NOMO-1 treated with dmso at 0.1 percent for 144 hours (cell line): ENCODE results near the gene STYX.
"Not testable (repeated sequence)": the region's sequence is repeated elsewhere in the genome, so short reads cannot be mapped to it uniquely, and the experiment has no call there.

Experiments used
- DNase-seq: peaks from one replicate; lab custom pipeline; 2025; ENCODE audit not compliant: unreplicated experiment; lab: John Stamatoyannopoulos, UW

Gene STYX

DNA sequence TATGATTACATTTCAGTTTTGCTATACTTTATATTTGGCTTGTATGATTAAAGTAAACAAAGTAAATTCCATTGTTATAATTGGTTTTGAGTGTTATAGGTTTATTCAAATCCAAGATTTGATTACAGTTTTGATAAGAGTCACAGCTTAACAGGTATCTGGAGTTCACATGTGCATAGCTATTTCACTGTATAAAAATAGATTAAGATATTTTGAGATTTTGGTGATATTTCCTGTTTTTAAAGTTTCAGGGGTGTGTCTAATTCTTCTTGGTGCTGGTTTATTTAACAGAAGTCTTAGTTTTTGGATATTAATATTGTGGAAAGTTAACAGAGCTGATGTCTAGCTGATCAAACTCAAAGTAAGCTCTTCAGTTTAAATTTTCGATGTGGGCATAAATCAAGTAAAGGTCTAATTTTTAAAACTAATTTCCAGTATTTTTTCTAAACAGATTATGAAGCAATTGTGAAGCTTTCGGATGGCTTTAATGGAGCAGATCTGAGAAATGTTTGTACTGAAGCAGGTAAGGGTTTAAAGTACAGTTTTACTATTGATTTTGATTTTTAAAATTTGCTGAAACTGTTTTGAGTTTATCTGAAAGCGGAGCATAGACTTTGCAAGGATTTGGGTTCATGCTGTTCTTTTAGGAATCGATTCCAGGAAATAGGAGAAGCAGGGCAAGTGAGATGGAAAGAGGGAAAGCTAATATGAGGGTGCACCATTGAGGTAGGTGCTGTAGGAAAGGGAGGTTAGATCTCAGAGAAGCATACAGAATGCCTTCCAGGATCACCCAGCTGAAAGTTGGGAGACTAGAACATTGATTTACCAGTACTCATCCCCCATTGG, 6.2 kb upstream of the STYX start:
- DNase-seq, result no peak

DNA sequence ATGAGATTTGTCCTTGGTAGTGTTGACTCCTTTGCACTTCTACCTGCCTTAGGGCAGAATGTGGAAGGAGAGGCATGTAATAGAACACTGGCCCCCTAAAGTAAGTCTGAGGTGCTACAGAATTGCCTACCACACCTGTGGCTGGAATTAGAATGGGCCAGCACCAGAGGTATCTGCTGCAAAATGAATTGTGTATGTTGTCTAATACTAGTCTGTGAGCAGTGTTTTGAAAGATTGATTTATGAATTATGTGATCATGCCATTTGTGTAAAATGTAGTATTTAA, 5.7 kb upstream of the STYX start:
- no peak for DNase-seq

DNA sequence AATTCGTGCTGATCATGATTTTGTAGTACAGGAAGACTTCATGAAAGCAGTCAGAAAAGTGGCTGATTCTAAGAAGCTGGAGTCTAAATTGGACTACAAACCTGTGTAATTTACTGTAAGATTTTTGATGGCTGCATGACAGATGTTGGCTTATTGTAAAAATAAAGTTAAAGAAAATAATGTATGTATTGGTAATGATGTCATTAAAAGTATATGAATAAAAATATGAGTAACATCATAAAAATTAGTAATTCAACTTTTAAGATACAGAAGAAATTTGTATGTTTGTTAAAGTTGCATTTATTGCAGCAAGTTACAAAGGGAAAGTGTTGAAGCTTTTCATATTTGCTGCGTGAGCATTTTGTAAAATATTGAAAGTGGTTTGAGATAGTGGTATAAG, 2.5 kb upstream of the STYX start:
- DNase-seq, result not testable (repeated sequence)

DNA sequence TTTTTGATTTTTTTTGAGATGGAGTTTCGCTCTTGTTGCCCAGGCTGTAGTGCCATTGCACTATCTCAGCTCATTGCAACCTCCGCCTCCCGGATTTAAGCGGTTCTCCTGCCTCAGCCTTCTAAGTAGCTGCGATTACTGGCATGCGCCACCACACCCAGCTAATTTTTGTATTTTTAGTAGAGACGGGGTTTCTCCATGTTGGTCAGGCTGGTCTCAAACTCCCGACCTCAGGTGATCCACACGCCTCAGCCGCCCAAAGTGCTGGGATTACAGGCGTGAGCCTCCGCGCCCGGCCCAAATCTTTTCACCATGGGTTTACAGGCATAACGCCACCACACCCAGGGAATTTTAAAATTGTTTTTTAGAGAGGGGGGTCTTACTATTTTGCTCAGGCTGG, 931 bp upstream of the STYX start:
- not testable (repeated sequence) for DNase-seq

DNA sequence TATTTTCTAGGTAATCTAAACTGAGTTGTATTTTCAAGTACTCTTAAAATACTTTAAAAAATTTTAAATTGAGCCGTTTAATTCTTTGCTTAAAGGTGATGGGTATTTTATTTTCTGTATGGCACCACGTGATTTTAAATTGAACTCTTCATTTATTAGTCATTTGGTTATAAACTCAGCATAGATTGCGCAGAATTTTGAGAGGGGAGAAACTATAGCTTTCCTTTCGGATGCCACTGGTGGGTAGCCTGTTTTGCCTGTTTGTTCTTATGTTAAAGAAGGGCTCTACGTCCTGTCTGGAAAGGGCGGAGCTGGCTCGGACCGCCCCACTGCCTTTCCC, 411 bp upstream of the STYX start:
- no peak for DNase-seq

DNA sequence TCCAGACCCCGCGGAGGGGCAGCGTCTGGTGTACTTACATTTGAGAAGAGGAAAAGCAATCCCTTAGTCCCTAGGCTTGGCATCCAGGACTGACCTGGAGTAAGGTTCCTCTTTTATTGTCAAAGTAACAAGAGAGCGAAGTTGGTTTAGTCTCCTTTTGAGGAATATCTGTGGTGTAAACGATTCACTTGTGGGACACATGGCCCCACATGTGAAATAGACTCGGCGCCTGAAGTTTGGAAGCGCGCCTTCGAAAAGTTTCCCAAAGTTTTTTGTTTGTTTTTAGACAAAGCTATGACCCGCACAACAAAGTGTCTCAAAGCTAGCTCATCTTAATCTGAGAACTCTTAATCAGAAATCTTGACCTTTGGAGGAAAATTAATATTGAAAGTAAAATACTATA, 744 bp downstream of the STYX start:
- no peak for DNase-seq

DNA sequence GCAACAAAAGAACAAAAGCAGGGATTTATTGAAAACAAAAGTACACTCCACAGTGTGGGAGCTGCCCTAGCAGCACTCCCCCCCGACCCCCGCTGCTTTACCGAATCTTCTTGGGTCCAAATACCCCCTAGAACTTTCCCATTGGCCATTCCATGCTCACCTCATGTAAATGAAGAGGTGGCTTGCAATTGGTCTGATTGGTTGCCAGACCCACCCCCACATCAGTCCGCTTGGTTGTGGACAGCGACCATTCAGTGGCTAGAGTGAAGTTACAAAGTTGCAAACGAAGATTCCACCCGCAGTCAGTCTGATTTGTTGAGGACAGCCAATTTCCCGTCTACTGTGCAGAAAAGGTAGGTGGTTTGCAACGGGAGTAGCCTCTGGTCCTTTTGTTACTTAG, 3.9 kb downstream of the STYX start:
- DNase-seq, result no peak

DNA sequence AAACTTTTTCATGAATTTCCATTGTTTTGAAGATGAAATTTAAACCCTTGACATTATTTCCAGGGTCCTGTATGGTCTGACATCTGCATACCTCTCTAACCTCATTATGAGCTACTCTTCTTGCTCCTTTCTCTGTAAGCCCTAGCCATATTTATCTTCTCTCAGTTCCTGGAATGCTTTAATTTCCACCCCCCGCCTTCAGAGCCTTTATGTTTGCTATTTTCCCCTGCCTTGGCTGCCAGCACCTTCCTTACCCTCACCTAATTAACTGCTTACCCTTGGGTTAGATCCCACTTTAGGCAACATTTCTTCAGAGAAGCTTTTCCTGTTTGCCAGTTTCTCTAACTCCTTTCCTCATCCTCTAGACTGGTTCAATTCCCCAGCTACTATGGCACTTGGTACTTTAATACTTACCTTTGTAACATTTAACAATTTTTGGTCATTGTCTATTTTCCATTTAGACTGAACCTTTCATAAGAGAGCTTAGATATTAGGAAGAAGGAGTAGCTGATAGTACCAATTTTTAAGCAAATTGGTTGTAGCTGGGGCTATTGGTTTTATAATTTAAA, 6.0 kb downstream of the STYX start:
- DNase-seq, result no peak

DNA sequence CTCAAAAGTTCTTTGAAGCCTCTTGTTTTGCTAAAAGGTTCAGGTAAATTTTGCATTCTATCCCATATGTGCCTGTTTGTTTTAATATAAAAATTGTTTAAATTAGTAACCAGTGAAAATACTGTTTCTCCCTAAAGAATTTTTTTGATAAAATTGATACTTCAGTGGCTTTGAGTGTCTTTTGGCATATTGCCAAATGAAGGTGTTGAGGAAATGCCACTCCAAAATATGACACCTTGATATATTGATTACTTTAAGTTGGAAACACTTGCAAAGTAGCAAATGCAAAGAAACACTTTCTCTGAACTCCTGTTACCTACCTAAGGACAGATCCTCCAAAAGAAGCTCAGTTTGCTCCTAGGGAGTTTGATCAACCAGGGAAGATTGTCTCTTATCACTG, 8.4 kb downstream of the STYX start:
- DNase-seq, result no peak

DNA sequence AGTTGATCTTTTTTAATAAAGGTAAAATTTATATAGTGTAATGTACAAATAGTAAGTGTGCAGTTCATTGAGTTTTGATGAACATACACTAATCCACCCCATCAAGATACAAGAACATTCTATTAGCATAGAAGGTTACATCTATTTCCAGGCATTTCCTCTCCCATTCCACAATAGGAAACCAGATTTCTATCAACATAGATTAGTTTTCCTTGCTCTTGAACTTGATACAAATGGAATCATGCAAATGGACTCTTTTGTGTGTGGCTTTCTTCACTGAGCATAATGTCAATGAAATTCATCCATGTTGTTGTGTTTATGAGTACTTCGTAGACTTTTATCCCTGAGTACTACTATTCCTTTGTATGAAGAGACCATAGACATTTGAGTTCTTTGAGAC, 10.8 kb downstream of the STYX start:
- no peak for DNase-seq

DNA sequence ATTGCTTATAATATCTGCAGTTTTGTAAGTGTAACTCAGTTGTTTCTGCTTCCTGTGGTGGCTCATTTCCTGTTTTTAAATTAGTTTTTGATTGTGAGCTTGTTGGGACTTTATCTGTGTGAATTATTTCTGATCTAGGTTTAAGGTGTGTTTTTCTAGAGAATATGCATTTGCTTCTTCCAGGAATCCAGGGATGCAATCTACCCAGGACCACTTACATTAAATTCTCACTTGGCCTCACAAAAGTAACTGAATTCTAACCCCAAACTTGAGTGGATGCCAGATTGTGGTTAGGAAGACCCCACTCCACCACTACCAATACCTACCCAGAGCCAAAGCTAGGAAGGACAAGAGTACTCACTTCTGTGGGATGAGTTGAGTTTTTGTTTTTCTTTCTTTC, 11.9 kb downstream of the STYX start:
- DNase-seq, result no peak

DNA sequence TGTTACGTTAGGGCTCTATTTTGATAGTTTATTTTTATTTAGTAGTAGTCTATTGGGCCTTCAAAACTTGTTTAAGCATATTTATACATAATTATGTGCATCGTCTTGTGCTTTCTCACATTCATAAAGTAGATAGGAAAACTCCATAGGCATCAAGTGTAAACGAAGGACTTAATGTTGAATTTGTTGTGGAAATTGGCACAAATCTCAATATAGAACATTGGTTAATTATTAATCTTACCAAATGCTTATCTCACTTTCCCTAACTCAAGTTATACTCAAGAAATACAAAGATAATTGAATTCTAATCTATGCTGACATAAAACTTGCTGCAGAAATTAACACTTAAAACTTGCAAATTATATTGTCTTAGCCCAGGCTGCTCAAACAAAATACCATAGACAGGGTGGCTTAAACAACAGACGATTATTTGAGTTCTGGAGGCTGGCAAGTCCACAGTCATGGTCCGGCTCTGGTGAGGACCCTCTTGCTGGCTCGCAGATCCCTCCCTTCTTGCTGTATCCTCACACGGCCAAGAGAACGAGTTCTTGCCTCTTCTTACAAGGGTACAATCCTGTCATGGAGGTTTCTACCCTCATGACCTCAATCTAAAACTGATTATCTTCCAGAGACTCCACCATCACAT, 18.8 kb downstream of the STYX start:
- DNase-seq, result no peak

DNA sequence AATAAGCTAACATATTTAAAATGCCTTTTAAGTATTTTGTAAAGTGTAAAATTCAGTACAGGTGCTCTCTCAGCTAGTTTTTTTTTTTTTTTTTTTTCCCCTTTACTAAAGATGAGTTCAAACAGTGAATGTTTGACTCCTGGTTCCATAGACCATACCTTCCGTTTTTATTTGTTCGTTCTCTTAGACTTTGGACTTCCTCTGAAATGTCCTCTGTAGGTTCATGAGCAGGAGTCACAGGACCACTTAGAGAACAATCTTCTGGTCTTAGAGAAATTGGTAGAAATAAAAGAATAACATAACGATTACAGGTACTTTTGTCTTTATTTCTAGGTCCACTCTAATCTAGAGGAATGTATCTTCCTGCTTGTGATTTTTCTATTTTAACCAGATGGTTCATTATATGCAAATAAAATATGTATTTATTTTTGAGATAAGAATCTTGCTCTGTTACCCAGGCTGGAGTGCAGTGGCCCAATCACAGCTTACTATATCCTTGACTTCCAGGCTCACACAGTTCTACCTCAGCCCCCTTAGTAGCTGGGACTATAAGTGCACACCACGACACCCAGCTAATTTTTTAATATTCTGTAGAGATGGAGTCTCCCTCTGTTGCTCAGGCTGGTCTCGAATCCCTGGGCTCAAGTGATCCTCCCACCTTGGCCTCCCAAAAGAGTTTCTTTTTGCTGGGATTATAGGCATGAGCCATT, 25.8 kb downstream of the STYX start:
- no peak for DNase-seq

DNA sequence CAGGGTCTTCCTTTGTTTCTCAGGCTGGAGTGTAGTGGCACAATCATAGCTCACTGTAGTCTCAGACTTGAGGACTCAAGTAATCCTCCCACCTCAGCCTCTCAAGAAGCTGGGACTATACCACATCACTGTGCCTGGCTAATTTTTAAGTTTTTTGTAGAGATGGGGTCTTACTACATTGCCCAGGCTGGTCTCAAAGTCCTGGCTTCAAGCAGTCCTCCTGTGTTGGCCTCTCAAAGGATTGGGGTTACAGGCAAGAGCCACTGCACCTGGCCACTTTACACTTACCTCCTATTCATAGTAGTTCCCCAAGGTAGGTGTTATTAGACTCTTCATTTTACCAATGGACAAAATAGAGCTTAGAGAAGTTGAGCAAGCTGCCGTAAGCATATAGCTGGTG, 29.2 kb downstream of the STYX start:
- no peak for DNase-seq

DNA sequence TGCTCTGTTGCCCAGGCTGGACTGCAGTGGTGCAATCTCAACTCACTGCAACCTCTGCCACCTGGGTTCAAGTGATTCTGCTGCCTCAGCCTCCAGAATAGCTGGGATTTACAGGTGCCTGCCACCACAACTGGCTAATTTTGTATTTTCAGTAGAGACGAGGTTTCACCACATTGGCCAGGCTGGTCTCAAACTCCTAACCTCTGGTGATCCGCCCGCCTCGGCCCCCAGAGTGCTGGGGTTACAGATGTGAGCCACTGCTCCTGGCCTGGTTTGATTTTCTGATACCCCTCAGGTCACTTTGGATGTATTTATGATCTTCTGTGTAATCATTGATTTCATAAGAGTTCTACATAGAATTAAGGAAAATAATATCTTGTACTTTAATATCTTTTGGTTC, 33.0 kb downstream of the STYX start:
- DNase-seq, result not testable (repeated sequence)

DNA sequence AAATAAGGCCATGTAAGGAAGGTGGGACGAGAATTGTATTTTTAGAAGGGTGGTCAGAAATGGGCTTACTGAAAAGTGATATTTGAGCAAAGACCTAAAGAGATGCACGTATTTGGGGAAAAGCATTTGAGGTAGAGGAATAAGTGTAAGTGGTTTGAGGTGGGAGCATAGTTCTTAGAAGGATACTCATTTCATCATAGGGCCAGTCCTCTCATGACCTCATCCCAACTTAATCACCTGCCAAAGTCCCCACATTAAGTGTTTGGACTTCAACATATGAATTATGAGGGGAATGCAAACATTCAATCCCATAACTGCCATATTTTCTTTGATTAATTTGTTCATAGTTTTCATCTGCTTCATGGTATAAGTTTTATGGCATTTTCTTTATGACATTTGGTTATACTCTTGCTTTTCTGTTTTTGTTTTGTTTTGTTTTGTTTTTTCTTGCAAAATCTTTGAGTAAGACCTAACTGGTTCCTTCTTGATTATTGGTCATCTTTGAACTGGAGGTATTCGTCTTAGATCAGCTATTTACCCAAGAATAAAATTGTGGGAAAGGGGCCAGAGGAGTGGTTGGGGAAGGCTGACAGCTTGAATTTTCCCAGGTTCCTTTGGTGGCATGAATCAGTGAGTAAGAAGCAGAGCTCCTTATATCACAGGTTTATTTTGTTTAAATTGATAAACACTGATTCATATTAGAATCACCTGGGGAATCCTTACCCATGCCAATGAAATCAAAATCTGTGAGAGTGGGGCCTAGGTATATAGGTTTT, 37.3 kb downstream of the STYX start:
- DNase-seq, result no peak

DNA sequence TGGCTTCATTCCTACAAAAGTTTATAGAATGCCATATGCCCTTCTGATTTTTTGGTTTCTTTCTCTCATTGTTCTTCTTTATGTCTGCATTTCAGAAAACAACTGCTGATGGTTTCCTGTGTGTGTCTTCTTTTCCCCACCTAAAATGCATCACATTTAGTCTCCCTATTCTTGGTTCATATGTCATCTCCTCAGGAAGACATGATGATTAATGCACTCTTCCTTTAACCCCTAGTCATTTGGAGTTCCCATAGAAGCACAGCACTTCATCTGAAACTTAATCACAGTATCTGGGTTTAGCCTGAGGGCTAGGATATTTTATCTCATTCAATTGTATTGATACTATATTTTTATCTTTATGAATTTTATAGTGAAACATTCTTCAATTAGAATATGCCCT, 39.9 kb downstream of the STYX start:
- no peak for DNase-seq

DNA sequence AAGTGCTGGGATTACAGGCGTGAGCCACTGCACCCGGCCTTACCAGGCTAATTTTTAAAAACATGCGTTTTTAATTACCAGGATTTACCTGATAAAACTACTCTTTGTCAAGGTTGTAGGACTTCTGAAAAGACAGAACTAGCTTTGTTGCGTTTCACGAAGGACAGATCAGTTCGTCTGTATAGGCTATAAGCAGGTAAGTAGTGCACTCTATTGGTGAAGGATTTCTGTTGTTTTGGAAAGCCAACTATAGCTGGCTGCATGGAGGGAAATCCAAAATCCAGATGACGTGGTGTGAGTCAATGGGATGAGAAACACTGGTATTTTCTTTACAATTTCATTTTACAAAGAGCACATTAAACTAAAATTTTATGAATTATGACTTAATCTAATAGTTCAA, 46.9 kb downstream of the STYX start:
- no peak for DNase-seq

DNA sequence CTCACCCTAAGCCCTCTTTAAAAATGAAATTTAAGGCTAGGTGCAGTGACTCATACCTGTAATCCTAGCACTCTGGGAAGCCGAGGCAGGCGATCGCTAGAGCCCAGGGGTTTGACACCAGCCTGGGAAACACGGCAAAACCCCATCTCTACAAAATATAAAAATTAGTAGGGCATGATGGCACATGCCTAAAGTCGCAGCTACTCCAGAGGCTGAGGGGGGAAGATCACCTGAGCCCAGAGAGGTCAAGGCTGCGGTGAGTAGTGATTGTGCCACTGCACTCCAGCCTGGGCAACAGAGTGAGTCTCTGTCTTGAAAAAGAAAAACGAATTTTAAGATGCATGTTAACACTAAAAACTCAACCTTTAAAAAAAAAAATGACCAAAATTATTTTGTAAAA, 48.7 kb downstream of the STYX start:
- no peak for DNase-seq

DNA sequence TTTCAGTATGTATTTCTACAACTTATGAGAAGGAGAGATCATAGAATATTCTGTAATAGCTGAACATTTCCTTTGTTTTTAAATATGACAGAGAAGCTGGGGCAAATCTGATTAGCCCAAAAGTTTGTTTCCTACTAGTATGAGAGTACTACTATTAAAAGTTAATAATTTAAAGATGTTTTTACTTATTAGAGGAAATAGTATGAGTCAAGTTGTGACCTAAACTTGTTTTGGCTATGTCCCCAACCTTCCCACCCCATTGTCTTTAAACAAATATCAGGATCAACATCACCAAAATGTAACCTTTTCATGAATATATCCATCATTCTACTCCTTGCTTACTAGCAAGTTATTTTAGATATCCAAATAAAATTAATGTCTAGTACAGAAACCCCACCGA, 50.9 kb downstream of the STYX start:
- no peak for DNase-seq

DNA sequence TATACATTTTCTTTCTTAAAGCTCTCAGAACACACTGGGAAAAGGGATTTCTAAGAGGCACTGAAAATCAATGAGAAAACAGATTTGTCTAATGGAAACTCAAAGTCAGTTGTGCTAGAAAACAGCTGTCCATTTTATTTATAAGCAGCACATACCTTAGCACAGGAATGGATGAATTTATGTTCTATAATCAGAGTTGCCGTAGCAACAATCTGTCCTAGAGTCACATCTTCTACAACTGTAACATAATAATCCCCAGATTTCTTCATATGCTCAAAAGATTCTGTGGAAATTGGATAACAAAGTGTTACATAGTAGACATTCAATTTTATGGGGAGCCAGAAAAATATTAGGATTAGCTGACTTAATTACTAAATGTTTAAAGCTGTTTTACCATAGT, 51.7 kb downstream of the STYX start:
- DNase-seq, result no peak
